Liver (tissue), 9 donors: Measurements from ENCODE around the gene THY1. TPM values are rescaled to one million over a fixed set of nuclear protein-coding genes. Genes with fewer than 3 reads are reported as not detected.
A peak's percentile ranks its signal among the peaks of the same experiment; 100 is the strongest.

ENCODE experiments used
- DNase-seq: peaks from one replicate; pipeline ENCODE4 v3.0.0-alpha.2; 2017; ENCODE audit warnings: low spot score
- H3K27ac ChIP-seq, 2 donors: one replicate each; pipeline ENCODE4 v1.7.0; 2013; ENCODE audit warnings: inconsistent platforms in 2 of 2, low read length in 2 of 2, control low read depth in 1 of 2, low read depth in 1 of 2, mild to moderate bottlenecking in 1 of 2
- H3K27me3 ChIP-seq, 4 donors: one replicate each; pipeline versions ENCODE4 v1.6.1 to v1.7.0; 2013; ENCODE audit warnings: low read length in 3 of 4, inconsistent platforms in 1 of 4, mild to moderate bottlenecking in 1 of 4, moderate library complexity in 1 of 4; ENCODE audit not compliant: control insufficient read depth in 4 of 4, insufficient read depth in 4 of 4
- H3K36me3 ChIP-seq, 4 donors: one replicate each; pipeline versions ENCODE4 v1.6.1 to v1.7.0; 2013; ENCODE audit warnings: low read length in 3 of 4, mild to moderate bottlenecking in 3 of 4, low read depth in 1 of 4, moderate library complexity in 1 of 4; ENCODE audit not compliant: control insufficient read depth in 4 of 4, insufficient read depth in 3 of 4
- H3K4me1 ChIP-seq, 4 donors: one replicate each; pipeline versions ENCODE4 v1.6.1 to v1.7.0; 2013; ENCODE audit warnings: low read length in 3 of 4, mild to moderate bottlenecking in 3 of 4, moderate library complexity in 1 of 4; ENCODE audit not compliant: control insufficient read depth in 4 of 4, insufficient read depth in 4 of 4
- H3K4me3 ChIP-seq, 3 donors: one replicate each; pipeline versions ENCODE4 v1.6.1 to v1.7.0; 2013; ENCODE audit warnings: low read length in 3 of 3, control low read depth in 1 of 3, low read depth in 1 of 3, mild to moderate bottlenecking in 1 of 3
- H3K9ac ChIP-seq, 2 donors: one replicate each; pipeline ENCODE4 v1.7.0; 2013; ENCODE audit warnings: low read length in 2 of 2, mild to moderate bottlenecking in 2 of 2, moderate library complexity in 2 of 2, control low read depth in 1 of 2, low read depth in 1 of 2
- H3K9me3 ChIP-seq, 4 donors: one replicate each; pipeline versions ENCODE4 v1.6.1 to v1.7.0; 2013; ENCODE audit warnings: low read length in 3 of 4; ENCODE audit not compliant: control insufficient read depth in 4 of 4
- EGR1 ChIP-seq, 2 donors: IDR thresholded peaks; 2 replicates each; pipeline ENCODE4 v1.6.1; 2016 to 2018; ENCODE audit warnings: antibody characterized with exemption in 2 of 2, low read depth in 2 of 2
- FOXA1 ChIP-seq: IDR thresholded peaks from 2 replicates; pipeline ENCODE4 v1.6.1; 2016; ENCODE audit warnings: antibody characterized with exemption
- FOXA2 ChIP-seq: IDR thresholded peaks from 2 replicates; pipeline ENCODE4 v1.6.1; 2016; ENCODE audit warnings: antibody characterized with exemption
- HNF4A ChIP-seq, 2 donors: conservative IDR thresholded peaks; 2 replicates each; pipeline ENCODE4 v1.6.1; 2016; ENCODE audit warnings: antibody characterized with exemption in 2 of 2, mild to moderate bottlenecking in 2 of 2
- JUND ChIP-seq, 2 donors: IDR thresholded peaks; 2 replicates each; pipeline ENCODE4 v1.6.1; 2016; ENCODE audit warnings: antibody characterized with exemption in 2 of 2
- NR2F2 ChIP-seq: IDR thresholded peaks from 2 replicates; pipeline ENCODE4 v1.6.1; 2016; ENCODE audit warnings: antibody characterized with exemption
- RAD21 ChIP-seq, 2 donors: IDR thresholded peaks; 2 replicates each; pipeline ENCODE4 v1.6.1; 2016; ENCODE audit warnings: antibody characterized with exemption in 2 of 2, mild to moderate bottlenecking in 2 of 2
- RXRA ChIP-seq, 2 donors: IDR thresholded peaks; 2 replicates each; pipeline ENCODE4 v1.6.1; 2017 to 2018; ENCODE audit warnings: antibody characterized with exemption in 2 of 2, mild to moderate bottlenecking in 1 of 2
- SP1 ChIP-seq: IDR thresholded peaks from 2 replicates; pipeline ENCODE4 v1.6.1; 2018; ENCODE audit warnings: antibody characterized with exemption, mild to moderate bottlenecking
- TAF1 ChIP-seq: conservative IDR thresholded peaks from 2 replicates; pipeline ENCODE4 v1.6.1; 2016; ENCODE audit warnings: antibody characterized with exemption, mild to moderate bottlenecking
- YY1 ChIP-seq: IDR thresholded peaks from 2 replicates; pipeline ENCODE4 v1.6.1; 2016; ENCODE audit warnings: antibody characterized with exemption, mild to moderate bottlenecking
- WGBS: extraction: QIAGEN DNeasy Blood & Tissue Kit; methylation state at CpG from one replicate; pipeline ENCODE4 v1.1.7; 2013; 5-methylcytosine and 5-hydroxymethylcytosine counted together
- polyA plus RNA-seq, 2 donors: library from polyadenylated mRNA; stranded (reverse) in 1 of 2; unstranded in 1 of 2; fragments of 200-250 nt in 1 of 2; fragments of >200 nt in 1 of 2; fragmentation: Nextera tagmentation in 1 of 2; extraction: Ambion mirVana in 1 of 2; gene quantifications; one replicate each; pipeline versions ENCODE4 v1.2.1 to v1.2.3, GENCODE V29; 2013 to 2015
- total RNA-seq, 2 donors: library from RNA; depleted of rRNA; stranded (reverse); fragments of >200 nt; gene quantifications; one replicate each; pipeline ENCODE4 v1.2.3, GENCODE V29; 2014
- TF ChIP-seq, protein P1 (sequence below): IDR thresholded peaks from 2 replicates; pipeline ENCODE4 v1.6.1; 2016; ENCODE audit warnings: antibody characterized with exemption, mild to moderate bottlenecking
- TF ChIP-seq, protein P2 (sequence below): fragments of 150-350 bp; IDR thresholded peaks from 2 replicates; pipeline ENCODE4 v1.5.1; 2017; ENCODE audit warnings: improper control_type of control experiment, low read depth, low read length; ENCODE audit not compliant: missing input control
- TF ChIP-seq, protein P3 (sequence below): IDR thresholded peaks from 2 replicates; pipeline ENCODE4 v1.6.1; 2016; ENCODE audit warnings: antibody characterized with exemption
- TF ChIP-seq, protein P4 (sequence below): IDR thresholded peaks from 2 replicates; pipeline ENCODE4 v1.6.1; 2016; ENCODE audit warnings: antibody characterized with exemption
- TF ChIP-seq, protein P5 (sequence below): IDR thresholded peaks from 2 replicates; pipeline ENCODE4 v1.6.1; 2016; ENCODE audit warnings: antibody characterized with exemption
- donor health status: healthy.
- donor health status: healthy.
- donor health status: healthy.
- donor health status: healthy.
- donor health status: healthy.

THY1 gene
- total and polyA plus RNA-seq, 4 donors = 0.51 to 5.1 (median 1.1) TPM

DNA sequence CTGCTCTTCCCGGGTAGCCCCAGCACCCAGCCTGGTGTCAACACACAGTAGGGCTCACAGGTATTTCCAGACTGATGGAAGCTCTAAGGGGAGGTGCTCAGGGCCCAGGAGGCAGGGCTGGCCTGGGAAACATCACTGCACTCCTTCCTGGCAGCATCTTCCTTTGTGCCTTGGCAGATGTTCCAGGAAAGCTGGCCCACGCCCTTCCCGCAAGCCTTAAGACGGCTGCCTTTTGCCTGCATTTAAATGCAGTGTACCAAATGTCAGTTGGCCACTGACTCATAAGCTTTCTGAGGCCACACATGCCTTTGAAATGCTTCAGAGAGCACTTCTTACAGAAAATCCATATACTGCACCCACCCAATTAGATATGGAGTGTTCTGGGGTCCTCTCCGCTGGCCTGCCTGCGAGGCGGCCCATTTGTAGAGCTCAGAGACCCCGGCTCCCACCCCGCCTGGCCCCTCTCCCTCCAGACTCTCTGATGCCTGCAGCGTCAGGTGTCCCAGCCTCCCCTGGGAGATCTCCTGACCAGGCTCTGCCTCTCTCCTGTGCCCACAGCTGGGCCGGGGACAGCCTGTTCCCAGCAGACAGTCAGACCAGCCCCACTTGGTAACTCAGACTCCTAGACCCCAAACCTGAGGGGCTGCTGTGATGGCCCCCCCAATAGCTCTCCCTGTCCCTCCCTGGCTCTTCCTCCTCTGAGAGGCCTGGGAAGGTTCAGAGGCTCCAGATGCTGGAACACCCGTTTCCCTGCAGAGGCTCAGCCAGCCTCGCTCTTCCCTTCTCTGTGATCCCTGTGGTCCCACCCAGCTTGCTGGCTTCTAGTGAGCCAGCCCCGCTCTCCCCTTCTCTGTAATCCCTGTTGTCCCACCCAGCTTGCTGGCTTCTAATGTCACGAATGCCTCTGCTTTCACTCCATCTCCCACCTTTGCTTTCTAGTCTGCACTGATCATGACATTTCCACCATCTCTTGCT lies 47.6 kb upstream of the THY1 start:
- Histone ChIP-seq H3K27ac (no peak overlapping the region), H3K4me3 (no peak overlapping the region), H3K9ac (no peak overlapping the region), H3K36me3 (no peaks in the 10 kb centered on the region), H3K4me1 (peaks cover 1 to 17% (median 11%) of the 10 kb centered on the region in 4 donors), H3K27me3 (no peaks in the 10 kb centered on the region), H3K9me3 (peaks cover 0 to 4% (median 0%) of the 10 kb centered on the region in 4 donors)
- 91% methylated on average over 15 of the region's 15 CpGs for WGBS
- peak; percentile 25 for DNase-seq
- no peak for TF ChIP-seq RXRA (IDR thresholded peaks at IDR 0.05)
- no peak for TF ChIP-seq EGR1 (IDR thresholded peaks at IDR 0.05; ENCODE audit: low read depth in 2 of 2)
- no peak for TF ChIP-seq FOXA2
- TF ChIP-seq, protein P1, sequence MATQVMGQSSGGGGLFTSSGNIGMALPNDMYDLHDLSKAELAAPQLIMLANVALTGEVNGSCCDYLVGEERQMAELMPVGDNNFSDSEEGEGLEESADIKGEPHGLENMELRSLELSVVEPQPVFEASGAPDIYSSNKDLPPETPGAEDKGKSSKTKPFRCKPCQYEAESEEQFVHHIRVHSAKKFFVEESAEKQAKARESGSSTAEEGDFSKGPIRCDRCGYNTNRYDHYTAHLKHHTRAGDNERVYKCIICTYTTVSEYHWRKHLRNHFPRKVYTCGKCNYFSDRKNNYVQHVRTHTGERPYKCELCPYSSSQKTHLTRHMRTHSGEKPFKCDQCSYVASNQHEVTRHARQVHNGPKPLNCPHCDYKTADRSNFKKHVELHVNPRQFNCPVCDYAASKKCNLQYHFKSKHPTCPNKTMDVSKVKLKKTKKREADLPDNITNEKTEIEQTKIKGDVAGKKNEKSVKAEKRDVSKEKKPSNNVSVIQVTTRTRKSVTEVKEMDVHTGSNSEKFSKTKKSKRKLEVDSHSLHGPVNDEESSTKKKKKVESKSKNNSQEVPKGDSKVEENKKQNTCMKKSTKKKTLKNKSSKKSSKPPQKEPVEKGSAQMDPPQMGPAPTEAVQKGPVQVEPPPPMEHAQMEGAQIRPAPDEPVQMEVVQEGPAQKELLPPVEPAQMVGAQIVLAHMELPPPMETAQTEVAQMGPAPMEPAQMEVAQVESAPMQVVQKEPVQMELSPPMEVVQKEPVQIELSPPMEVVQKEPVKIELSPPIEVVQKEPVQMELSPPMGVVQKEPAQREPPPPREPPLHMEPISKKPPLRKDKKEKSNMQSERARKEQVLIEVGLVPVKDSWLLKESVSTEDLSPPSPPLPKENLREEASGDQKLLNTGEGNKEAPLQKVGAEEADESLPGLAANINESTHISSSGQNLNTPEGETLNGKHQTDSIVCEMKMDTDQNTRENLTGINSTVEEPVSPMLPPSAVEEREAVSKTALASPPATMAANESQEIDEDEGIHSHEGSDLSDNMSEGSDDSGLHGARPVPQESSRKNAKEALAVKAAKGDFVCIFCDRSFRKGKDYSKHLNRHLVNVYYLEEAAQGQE = no peak
- TF ChIP-seq FOXA1 = no peak
- TF ChIP-seq, protein P2, sequence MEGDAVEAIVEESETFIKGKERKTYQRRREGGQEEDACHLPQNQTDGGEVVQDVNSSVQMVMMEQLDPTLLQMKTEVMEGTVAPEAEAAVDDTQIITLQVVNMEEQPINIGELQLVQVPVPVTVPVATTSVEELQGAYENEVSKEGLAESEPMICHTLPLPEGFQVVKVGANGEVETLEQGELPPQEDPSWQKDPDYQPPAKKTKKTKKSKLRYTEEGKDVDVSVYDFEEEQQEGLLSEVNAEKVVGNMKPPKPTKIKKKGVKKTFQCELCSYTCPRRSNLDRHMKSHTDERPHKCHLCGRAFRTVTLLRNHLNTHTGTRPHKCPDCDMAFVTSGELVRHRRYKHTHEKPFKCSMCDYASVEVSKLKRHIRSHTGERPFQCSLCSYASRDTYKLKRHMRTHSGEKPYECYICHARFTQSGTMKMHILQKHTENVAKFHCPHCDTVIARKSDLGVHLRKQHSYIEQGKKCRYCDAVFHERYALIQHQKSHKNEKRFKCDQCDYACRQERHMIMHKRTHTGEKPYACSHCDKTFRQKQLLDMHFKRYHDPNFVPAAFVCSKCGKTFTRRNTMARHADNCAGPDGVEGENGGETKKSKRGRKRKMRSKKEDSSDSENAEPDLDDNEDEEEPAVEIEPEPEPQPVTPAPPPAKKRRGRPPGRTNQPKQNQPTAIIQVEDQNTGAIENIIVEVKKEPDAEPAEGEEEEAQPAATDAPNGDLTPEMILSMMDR = no peak
- no peak for TF ChIP-seq RAD21 (IDR thresholded peaks at IDR 0.05)
- no peak for TF ChIP-seq HNF4A (conservative IDR thresholded peaks at IDR 0.05)
- no peak for TF ChIP-seq YY1
- TF ChIP-seq TAF1 = no peak
- TF ChIP-seq, protein P3, sequence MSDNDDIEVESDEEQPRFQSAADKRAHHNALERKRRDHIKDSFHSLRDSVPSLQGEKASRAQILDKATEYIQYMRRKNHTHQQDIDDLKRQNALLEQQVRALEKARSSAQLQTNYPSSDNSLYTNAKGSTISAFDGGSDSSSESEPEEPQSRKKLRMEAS = no peak
- TF ChIP-seq, protein P4, sequence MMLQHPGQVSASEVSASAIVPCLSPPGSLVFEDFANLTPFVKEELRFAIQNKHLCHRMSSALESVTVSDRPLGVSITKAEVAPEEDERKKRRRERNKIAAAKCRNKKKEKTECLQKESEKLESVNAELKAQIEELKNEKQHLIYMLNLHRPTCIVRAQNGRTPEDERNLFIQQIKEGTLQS = no peak
- no peak for TF ChIP-seq JUND (IDR thresholded peaks at IDR 0.05)
- TF ChIP-seq SP1 = no peak

DNA sequence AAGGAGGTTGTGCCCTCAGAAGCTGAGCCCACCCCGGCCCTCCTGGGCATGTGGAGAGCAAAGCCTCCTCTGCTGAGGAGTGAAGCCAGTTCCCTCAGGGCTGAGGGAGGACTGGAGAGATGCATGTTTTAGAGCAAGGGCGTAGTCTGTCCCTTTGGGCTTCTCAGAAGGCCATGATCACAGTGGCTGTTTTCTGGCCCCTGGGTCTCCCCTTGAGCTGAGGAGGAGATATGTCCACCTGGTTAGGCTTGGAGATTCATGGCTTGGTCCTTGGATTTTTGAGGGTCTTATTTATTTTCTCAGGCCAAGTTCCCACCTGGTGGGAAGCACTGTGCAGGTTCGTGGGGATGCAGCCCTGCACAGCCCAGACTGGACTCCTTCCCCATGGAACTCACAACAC lies 46.5 kb upstream of the THY1 start:
- H3K9me3 ChIP-seq = peaks cover 0 to 4% (median 0%) of the 10 kb centered on the region in 4 donors
- H3K9ac ChIP-seq = no peak overlapping the region
- 83% methylated on average over 3 of the region's 3 CpGs for WGBS
- TF ChIP-seq HNF4A (conservative IDR thresholded peaks at IDR 0.05) (no peak), NR2F2 (no peak), EGR1 (IDR thresholded peaks at IDR 0.05; ENCODE audit: low read depth in 2 of 2) (no peak), YY1 (no peak), RXRA (IDR thresholded peaks at IDR 0.05) (no peak), FOXA2 (no peak)
- TF ChIP-seq, protein P2 = no peak
- TF ChIP-seq, protein P5, sequence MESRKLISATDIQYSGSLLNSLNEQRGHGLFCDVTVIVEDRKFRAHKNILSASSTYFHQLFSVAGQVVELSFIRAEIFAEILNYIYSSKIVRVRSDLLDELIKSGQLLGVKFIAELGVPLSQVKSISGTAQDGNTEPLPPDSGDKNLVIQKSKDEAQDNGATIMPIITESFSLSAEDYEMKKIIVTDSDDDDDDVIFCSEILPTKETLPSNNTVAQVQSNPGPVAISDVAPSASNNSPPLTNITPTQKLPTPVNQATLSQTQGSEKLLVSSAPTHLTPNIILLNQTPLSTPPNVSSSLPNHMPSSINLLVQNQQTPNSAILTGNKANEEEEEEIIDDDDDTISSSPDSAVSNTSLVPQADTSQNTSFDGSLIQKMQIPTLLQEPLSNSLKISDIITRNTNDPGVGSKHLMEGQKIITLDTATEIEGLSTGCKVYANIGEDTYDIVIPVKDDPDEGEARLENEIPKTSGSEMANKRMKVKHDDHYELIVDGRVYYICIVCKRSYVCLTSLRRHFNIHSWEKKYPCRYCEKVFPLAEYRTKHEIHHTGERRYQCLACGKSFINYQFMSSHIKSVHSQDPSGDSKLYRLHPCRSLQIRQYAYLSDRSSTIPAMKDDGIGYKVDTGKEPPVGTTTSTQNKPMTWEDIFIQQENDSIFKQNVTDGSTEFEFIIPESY = no peak
- no peaks in the 10 kb centered on the region for H3K27me3 ChIP-seq
- H3K4me1 ChIP-seq = peaks cover 1 to 17% (median 11%) of the 10 kb centered on the region in 4 donors
- no peaks in the 10 kb centered on the region for H3K36me3 ChIP-seq
- no peak overlapping the region for H3K4me3 ChIP-seq
- H3K27ac ChIP-seq = no peak overlapping the region
- DNase-seq = peak; percentile 21
